Tibial nerve (tissue), 4 donors: ENCODE results near the gene GABARAPL2.

Experiments used
- EP300 ChIP-seq, 2 donors: sonication (generic); formaldehyde crosslinking; IDR thresholded peaks; one replicate each; pipeline ENCODE4 v1.6.1; 2017; ENCODE audit warnings: antibody characterized with exemption in 2 of 2, mild to moderate bottlenecking in 1 of 2
- POLR2A ChIP-seq, 2 donors: fragments of 450-650 bp; IDR thresholded peaks; one replicate each; pipeline ENCODE4 v1.6.1; 2017; ENCODE audit warnings: antibody characterized with exemption in 2 of 2, mild to moderate bottlenecking in 2 of 2, moderate library complexity in 2 of 2
- TF ChIP-seq, protein P1 (sequence below), 5 experiments: fragments of 200-600 bp in 3 of 5; fragments of 450-650 bp in 2 of 5; sonication (generic) in 3 of 5; IDR thresholded peaks; one replicate each; pipeline ENCODE4 v1.5.1; 2016 to 2019; ENCODE audit warnings: antibody characterized with exemption in 5 of 5, mild to moderate bottlenecking in 3 of 5, moderate library complexity in 2 of 5

GRCh38 chr16:75566758-75567255 lies 628 bp downstream of the GABARAPL2 start:
- TF ChIP-seq, protein P1, sequence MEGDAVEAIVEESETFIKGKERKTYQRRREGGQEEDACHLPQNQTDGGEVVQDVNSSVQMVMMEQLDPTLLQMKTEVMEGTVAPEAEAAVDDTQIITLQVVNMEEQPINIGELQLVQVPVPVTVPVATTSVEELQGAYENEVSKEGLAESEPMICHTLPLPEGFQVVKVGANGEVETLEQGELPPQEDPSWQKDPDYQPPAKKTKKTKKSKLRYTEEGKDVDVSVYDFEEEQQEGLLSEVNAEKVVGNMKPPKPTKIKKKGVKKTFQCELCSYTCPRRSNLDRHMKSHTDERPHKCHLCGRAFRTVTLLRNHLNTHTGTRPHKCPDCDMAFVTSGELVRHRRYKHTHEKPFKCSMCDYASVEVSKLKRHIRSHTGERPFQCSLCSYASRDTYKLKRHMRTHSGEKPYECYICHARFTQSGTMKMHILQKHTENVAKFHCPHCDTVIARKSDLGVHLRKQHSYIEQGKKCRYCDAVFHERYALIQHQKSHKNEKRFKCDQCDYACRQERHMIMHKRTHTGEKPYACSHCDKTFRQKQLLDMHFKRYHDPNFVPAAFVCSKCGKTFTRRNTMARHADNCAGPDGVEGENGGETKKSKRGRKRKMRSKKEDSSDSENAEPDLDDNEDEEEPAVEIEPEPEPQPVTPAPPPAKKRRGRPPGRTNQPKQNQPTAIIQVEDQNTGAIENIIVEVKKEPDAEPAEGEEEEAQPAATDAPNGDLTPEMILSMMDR (IDR thresholded peaks at IDR 0.05) = no peak
- TF ChIP-seq POLR2A (IDR thresholded peaks at IDR 0.05) = no peak
- TF ChIP-seq EP300 (IDR thresholded peaks at IDR 0.05) = no peak
